GM12872 (cell line): Measurements from ENCODE around the gene SFTPB.

Source experiments
- TF ChIP-seq, protein P1 (sequence below): IDR thresholded peaks from 3 replicates; pipeline ENCODE4 v1.5.1; 2011; ENCODE audit warnings: low read depth, mild to moderate bottlenecking, low read length, moderate library complexity; ENCODE audit not compliant: insufficient read depth

SFTPB gene

DNA sequence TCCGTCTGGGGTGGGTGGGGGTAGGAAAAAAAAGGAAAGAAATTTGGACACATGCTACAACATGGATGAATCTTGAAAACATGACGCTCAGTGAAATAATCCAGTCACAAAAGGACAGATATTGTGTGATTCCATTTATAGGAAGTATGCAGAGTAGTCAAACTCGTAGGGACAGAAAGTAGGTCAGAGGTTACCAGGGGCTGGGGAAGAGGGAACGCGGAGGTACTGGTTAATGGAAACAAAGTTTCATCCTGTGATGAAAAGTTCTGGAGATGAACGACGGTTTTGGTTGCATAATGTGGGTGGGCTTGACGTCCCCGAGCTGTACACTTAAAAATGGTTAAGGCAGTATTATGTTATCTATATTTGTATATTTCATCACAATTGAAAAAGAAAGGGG is 4.5 kb upstream of the SFTPB start:
- TF ChIP-seq, protein P1, sequence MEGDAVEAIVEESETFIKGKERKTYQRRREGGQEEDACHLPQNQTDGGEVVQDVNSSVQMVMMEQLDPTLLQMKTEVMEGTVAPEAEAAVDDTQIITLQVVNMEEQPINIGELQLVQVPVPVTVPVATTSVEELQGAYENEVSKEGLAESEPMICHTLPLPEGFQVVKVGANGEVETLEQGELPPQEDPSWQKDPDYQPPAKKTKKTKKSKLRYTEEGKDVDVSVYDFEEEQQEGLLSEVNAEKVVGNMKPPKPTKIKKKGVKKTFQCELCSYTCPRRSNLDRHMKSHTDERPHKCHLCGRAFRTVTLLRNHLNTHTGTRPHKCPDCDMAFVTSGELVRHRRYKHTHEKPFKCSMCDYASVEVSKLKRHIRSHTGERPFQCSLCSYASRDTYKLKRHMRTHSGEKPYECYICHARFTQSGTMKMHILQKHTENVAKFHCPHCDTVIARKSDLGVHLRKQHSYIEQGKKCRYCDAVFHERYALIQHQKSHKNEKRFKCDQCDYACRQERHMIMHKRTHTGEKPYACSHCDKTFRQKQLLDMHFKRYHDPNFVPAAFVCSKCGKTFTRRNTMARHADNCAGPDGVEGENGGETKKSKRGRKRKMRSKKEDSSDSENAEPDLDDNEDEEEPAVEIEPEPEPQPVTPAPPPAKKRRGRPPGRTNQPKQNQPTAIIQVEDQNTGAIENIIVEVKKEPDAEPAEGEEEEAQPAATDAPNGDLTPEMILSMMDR: no peak

DNA sequence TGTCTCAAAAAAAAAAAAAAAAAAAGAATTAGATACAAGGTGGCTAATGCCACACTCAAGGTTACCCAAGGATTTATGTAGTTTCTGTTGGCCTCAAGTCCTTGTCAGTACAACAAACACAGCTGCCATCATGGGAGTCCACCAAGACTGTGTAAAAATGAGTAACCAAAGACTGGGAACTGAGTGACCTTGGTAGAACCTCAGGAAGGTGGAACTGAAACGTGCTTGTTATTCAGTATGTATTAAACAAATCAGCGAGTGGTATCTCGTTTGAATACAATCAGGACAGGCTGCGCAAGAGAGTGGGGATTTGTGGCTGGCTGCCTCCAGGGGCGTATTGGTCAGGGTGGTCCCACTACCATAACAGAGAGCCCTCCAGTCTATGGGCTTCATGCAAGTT is 1.6 kb upstream of the SFTPB start:
- TF ChIP-seq, protein P1: no peak

DNA sequence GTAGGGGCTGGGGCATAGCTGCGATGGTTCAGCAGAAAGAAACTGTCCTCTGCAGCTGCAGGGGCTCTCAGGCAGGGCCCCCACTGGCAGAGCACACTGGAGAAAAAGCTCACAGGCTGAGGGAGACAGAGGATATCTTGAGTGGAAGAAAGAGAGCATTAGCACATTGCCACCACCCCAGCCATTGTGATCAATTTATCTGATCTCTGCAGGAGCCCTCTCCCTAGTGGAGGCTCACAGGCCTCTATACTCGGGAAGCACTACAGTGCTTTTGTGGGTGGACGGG is 801 bp upstream of the SFTPB start:
- TF ChIP-seq, protein P1: no peak

DNA sequence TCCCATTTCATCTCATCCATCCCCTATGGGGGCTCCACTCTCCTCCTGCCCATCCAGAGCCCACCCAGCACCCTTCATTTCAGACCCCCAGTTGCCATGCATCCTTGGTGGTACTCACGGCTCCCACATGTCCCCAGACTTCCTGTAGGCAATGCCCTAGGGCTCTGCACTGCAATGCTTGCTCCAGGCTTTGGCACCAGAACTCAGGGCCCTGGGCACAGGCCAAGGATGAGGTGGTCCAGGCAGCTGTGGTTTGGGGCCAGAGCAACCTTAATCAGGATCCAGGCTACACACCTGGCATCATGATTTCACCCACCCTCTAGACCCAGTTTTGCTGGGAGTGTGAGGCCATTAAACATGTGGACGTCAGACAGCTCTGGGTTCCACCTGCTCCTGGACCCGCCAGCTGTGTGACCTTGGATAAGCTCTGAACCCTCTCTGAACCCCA is 414 bp downstream of the SFTPB start:
- TF ChIP-seq, protein P1: no peak

DNA sequence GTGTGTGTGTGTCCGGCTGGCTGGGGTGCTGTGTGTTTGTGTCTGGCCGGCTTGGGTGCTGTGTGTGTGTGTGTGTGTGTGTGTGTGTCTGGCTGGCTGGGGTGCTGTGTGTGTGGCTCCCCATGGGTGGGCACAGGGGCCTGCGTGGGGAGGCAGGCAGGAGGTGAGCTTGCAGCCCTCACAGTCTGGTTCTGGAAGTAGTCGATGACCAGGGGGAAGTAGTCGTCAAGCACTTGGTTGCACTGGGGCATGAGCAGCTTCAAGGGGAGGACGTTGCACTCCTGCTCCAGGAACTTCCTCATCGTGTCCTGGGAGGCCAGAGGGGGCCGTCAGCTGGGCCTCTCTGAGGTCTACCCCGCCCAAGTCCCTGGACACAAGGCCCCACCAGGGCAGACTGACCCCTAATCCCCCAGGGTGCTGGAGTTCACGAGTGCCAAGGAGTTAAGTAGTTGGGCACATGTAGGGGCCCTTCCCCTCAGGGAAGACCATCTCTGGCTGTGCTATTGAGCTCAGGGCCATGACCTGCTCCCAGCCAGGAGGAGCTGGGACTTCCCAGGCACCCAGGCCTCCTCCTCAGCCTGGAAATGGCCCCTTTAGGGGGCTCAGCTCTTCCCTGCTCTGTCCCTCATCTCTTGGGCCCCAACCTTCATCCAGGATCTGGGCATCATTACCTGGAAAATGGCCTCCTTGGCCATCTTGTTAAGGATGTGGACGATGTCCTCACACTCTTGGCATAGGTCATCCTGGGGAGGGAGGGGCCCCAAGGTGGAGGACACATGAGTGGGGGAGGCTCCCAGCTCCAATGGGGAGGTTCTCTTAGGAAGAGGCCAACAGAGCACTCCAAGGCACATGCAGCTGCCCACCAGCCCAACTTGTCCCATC is 1.3 kb downstream of the SFTPB start:
- TF ChIP-seq, protein P1: no peak

DNA sequence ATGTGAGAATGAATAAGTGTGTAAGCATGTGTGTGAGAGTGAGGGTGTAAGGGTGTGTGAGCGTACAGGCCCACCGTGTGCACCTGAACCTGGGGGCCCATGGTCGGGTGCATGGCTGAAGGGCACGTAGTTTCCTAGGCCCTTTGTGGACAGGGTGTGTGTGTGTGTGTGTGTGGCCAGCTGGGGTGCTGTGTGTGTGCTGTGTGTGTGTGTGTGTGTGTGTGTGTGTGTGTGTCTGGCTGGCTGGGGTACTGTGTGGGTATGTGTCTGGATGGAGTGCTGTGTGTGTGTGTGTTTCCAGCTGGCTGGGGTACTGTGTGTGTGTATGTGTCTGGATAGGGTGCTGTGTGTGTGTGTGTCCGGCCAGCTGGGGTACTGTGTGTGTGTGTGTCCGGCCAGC is 2.0 kb downstream of the SFTPB start:
- TF ChIP-seq, protein P1: no peak

DNA sequence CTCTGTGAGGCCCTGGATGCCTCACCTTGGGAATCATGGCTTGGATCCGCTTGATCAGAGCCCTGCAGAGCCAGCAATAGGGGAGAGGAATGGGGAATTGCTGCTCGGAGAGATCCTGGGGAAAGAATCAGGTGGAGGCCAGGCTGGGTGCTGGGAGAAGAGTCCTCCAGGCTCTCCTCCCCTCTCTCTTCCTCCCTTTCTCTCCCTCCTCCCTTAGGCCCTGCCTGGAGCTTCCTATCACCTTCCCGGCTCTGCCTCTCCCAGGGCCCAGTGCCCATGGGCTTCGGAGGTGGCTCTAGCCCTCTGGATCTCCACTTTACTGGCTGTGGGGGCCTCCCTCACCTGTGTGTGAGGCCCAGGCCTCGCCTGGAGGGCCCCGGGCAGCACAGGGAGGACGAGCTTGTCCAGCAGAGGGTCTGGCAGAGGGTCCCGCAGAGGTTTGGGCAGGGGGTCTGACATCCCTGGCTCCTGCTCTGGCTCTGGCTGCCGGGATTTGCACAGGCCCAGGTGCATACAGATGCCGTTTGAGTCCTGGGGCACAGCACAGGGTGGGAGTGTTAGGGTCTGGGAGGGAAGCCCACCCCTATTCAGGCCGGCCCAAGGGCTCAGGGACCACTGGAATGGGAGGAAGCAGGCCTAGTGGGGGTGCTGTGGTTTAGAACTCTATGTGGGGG is 2.6 kb downstream of the SFTPB start:
- TF ChIP-seq, protein P1: no peak
